ENCODE results near the gene STXBP2. TPM values are rescaled to one million over a fixed set of nuclear protein-coding genes. Genes with fewer than 3 reads are reported as not detected.

STXBP2 gene
- total RNA-seq, 1 experiment from 2014 or later = 92.5 TPM

- TF ChIP-seq CTCF (conservative IDR thresholded peaks at IDR 0.05) = no peak
- Histone ChIP-seq H3K9me3 (ENCODE audit: control insufficient read depth, low read depth, low read length) (no peaks in the 10 kb centered on the region), H3K27ac (ENCODE audit: insufficient read length, low read depth, low read length) (no peak overlapping the region), H3K23me2 (ENCODE audit: insufficient read length, low read depth, low read length, poor library complexity, severe bottlenecking) (no peaks in the 10 kb centered on the region), H3K4me1 (ENCODE audit: insufficient read depth, low read length) (no peaks in the 10 kb centered on the region), H3K79me2 (ENCODE audit: insufficient read depth, low read length) (no peaks in the 10 kb centered on the region), H2BK120ac (ENCODE audit: low read depth, low read length, poor library complexity, severe bottlenecking) (no peak overlapping the region), H2BK12ac (ENCODE audit: insufficient read length, low read depth, low read length) (no peak overlapping the region), H3K56ac (ENCODE audit: insufficient read length, low read depth, low read length) (no peak overlapping the region), H2BK15ac (ENCODE audit: low read depth, low read length) (no peak overlapping the region), H3K79me1 (ENCODE audit: insufficient read depth, low read depth, low read length, poor library complexity, severe bottlenecking) (no peaks in the 10 kb centered on the region), H3K27me3 (ENCODE audit: insufficient read depth, low read length) (no peaks in the 10 kb centered on the region), H4K8ac (replicated peaks; ENCODE audit: insufficient read length, low read depth, low read length) (no peak overlapping the region), H3K23ac (ENCODE audit: insufficient read length, low read depth, low read length) (no peak overlapping the region), H4K20me1 (ENCODE audit: control insufficient read depth, insufficient read depth, insufficient read length) (peaks cover 2% of the 10 kb centered on the region), H4K5ac (ENCODE audit: insufficient read length, low read depth, low read length) (no peak overlapping the region), H2BK5ac (ENCODE audit: insufficient read length, low read length) (no peak overlapping the region), H3T11ph (ENCODE audit: low read length) (no peak overlapping the region), H4K91ac (ENCODE audit: insufficient read length, low read depth, low read length) (no peak overlapping the region), H2AK5ac (ENCODE audit: insufficient read length, low read length) (no peak overlapping the region), H3K14ac (ENCODE audit: insufficient read depth, low read length) (no peak overlapping the region), H3K4me2 (ENCODE audit: insufficient read depth, insufficient read length, low read length) (no peak overlapping the region), H3K9ac (ENCODE audit: extremely low read depth, insufficient read length, low read length) (no peak overlapping the region), H3K18ac (ENCODE audit: insufficient read length, low read depth, low read length) (no peak overlapping the region), H2BK20ac (ENCODE audit: low read depth, low read length, poor library complexity, severe bottlenecking) (no peak overlapping the region), H3K4ac (ENCODE audit: low read depth, low read length) (no peak overlapping the region), H2AFZ (ENCODE audit: low read length) (no peak overlapping the region)
- peaks cover 6 to 23% (median 14%) of the 10 kb centered on the region in 3 experiments for H3K36me3 Mint-ChIP-seq (ENCODE audit: insufficient read depth in 1 of 3, low read depth in 3 of 3)
- H3K9me3 Mint-ChIP-seq = no peaks in the 10 kb centered on the region
- no peak for DNase-seq
- peaks cover 7% of the 10 kb centered on the region for H3K27me3 Mint-ChIP-seq (ENCODE audit: low read depth)
- no peak overlapping the region; a peak in 1 of 7 replicates for H3K27ac Mint-ChIP-seq
- H3K4me3 Mint-ChIP-seq = no peak overlapping the region
- peaks cover 11% of the 10 kb centered on the region in 2 experiments for H3K4me1 Mint-ChIP-seq
- no CpG with 5 or more reads among the region's 12 CpGs for WGBS (ENCODE audit: extremely low coverage, insufficient read length, low lambda C conversion rate)
Measured at GRCh38 chr19:7687177-7687576, 50.3 kb downstream of the STXBP2 start.
